HG03095 (cell line): ENCODE measurements around the gene GOLGA8B.
"Not testable (repeated sequence)": the region's sequence is repeated elsewhere in the genome, so short reads cannot be mapped to it uniquely, and the experiment has no call there.

Experiments
- ATAC-seq: cut with Tn5 transposase; IDR thresholded peaks from one replicate; pipeline ENCODE4 v1.9.1; 2021; ENCODE audit warnings: moderate library complexity; ENCODE audit not compliant: unreplicated experiment

GOLGA8B gene

DNA sequence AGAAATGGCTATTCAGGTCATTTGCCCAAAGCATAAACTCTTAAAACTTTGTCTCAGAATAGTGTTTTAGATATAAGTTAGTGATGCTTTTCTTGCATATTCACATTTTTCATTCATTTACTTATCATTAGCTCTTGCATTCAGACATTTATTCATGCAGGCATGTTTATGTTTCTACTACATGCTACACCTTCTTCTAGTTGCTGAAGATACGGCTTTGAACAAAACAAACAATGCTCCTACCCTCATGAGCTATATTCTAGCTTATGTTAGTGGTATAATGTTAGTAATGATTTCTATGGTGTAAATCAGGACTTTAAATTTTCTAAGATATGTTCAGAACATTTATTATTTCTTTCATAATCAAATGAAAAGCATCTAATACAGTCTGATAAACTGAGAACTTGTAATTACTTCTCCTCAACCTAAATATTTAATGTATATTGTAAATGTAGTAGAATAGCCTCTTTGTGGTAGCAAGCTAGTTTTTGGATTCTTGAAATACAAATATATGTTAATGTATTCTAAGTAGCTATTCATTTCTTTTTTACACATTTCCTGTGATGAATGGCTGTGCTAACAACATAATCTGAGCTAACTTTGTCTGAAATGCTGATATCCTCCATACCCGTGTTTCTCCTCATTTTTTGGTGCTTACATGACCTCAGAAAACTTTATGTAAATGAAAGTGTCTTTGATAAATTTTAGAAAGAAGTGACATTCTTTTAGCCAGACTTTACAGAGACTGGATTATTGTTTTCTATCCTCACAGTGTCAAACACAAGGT lies 15.5 kb upstream of the GOLGA8B start:
- ATAC-seq: no peak

DNA sequence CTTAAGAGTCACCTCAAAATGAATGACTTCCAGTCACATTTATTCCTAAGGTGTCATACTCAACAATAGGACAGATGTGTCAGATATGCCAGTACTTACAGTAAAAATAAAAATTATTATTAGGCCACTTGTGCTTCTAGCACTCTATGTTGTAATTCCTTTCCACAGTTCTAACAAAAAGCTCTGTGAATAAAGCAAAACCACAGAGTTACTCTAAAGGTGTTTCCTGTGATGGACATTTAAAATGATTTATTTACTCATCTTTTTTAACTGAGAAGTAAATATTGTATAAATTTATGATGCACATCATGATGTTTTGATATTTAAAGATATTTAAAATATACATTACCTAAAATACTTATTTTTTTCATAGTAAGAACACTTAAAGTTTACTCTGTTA lies 13.9 kb upstream of the GOLGA8B start:
- ATAC-seq: no peak

DNA sequence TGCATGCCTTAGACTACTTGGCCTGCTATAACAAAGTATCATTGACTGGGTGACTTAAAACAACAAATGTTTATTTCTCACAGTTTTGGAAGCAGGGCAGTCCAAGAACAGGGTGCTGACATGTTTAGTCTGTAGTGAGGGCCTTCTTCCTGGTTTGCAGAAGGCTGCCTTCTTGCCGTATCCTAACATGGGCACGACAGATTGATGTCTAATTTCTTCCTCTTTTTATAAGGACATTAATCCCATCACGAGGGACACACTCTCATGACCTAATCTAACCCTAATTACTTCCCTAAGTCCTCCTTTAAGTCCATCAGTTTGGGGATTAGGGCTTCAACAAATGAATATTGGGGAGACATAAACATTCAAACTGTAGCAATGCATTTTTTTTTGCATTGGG lies 10.9 kb upstream of the GOLGA8B start:
- no peak for ATAC-seq

DNA sequence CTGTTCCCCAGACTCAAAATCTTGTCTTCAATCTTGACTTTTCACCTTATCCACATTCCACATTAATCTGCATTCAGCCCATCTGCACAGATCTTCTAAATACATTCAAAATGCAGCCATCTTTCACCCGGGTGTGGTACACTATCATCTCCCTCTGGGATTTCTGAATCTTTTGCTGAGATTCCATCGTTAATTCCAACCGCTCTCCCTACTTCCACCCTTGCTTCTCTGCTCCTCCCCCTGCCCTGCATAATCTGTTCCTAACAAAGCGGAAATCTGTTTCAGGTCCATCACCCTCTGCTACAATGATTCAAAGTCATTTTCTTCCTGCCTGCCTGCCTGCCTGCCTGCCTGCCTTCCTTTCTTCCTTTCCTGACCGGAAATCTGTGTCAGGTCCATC lies 7.9 kb upstream of the GOLGA8B start:
- ATAC-seq: no peak

DNA sequence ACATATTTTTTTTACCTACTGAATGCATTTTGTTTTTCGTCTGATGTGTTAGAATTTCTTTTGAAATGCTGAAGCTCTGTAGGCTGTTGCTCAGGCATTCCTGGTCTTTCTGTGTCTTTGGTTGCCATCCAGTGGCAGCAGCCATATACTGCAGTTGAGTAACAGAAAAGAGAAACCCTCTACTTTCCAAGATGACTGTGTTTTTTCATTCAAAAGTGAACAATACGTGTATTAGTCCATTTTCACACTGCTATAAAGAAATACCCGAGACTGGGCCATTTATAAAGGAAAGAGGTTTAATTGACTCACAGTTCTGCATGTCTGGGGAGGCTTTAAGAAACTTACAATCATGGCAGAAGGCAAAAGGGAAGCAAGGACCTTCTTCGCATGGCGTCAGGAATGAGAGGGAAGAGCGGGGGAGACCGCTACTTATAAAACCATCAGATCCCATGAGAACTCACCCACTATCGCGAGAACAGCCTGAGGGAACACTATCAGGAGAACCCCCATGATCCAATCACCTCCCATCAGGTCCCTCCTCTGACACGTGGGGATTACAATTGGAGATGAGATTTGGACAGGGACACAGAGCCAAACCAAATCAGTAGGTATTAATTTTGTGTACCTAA lies 4.7 kb upstream of the GOLGA8B start:
- no peak for ATAC-seq

DNA sequence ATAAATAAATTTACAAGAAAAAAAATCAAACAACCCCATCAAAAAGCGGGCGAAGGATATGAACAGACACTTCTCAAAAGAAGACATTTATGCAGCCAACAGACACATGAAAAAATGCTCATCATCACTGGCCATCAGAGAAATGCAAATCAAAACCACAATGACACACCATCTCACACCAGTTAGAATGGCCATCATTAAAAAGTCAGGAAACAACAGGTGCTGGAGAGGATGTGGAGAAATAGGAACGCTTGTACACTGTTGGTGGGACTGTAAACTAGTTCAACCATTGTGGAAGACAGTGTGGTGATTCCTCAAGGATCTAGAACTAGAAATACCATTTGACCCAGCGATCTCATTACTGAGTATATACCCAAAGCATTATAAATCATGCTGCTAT lies 2.5 kb upstream of the GOLGA8B start:
- ATAC-seq: not testable (repeated sequence)

DNA sequence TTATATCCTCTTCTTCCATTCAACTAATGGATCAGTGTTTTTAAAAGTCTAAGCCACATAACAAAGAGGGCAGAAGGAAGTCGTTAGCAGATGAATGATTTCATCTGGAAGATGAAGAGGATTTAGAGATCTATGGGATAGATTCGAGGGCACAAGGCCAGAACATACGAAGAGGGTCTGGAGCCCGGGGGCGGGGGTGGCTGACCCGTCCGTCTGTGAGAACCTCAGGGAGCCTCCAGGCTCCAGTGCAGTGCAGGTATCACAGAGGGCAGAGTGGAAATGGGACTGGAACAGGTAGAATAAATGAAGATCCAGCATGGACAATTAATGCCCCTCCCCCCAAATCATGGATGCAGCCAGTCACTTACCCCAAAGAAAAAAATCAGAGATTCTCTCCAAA lies 1.5 kb upstream of the GOLGA8B start:
- no peak for ATAC-seq

DNA sequence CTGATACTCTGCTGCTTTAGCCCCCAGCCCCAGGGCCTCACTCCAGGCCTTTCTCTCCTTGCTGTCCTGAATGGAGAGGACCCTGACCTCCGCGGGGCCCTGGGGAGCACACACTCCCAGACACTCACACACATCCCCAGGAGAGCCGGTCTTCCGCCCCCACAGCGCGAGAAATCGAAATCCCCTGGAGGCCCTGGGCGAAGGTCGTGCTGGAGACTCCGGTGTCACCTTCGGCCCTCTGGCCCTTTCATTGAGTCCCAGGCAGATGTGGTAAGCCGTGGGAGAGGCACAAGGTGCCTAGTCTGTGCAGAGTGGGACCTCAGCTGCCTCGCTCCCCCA lies 848 bp upstream of the GOLGA8B start:
- no peak for ATAC-seq

DNA sequence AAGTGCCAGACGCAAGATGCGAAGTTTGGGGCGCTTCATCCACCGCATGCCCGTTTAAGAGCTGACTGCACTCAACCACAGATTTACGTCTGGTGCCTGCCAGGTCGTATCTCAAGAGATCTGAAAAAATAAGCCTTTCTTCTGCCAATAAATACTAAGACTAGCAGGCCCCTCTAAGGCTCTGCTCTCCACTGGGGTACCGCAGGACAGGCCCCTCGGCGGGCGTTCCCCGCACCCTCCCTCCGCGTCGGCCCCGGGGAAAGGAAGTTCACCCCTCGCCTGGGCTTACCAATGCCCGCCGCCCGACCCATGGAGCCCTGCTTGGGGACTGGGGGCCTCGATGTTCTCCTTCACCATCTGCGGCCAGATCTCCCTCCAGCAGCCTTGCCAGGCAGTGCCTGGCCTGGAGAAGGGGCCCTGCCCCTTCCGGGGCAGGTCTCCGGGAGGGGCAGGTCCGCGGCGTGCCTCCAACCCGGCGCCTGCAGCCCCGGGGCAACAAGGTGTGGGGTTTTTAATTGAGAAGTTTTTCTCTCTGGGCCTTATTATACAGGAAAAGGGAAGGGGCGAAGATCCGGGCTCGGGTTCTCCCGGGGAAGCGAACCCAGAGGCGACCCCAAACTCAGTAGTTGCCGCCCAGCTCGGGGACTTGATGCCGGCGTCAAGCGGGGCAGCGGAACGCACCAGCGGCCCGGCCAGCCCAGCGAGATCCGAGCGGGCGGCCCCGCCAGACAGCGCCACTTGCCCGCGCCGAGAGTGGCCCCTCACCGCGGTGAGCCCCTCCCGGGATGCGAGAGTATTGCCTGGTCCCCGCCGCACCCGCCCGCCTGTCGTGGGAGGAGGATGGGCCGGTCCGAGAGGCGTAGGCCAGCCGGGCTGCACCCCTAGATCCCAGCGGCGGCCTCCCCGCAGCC lies 735 bp downstream of the GOLGA8B start:
- peak; percentile 47 for ATAC-seq

DNA sequence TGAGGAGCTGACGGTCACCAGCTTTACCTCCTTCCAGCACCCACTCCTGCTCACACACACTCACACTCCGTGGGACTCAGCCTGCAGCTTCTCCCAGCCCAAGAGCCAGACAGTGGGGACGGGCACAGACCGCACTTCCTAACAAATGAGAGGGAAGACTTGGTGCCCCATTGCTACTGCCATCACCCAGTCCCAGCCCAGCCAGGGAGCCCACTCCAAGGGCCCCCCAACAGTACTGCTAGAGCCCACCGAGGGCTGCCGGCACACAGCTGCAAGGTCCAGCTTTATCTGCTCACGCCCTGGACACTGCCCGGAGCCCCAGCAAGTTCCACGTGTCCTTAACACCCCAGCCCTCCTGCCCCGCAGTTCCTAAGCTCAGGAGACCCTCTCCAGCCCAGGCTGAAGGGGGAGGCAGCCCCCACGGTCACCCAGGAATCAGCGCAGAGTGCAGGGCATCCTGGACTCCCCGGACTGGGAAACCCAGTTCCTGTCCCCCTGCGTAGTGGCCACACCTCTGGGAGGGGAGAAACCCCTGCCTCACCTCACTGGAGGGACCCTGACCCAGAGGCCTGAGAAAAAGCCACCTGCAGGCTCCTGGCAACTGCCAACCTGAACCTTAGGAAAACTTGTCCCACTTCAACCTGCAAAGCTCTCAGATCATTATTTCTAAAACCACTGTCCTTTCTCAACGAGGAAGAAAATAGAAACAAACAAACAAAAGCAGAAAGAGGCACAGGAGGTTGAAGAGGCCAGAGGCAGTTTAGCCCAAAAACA lies 1.6 kb downstream of the GOLGA8B start:
- not testable (repeated sequence) for ATAC-seq

DNA sequence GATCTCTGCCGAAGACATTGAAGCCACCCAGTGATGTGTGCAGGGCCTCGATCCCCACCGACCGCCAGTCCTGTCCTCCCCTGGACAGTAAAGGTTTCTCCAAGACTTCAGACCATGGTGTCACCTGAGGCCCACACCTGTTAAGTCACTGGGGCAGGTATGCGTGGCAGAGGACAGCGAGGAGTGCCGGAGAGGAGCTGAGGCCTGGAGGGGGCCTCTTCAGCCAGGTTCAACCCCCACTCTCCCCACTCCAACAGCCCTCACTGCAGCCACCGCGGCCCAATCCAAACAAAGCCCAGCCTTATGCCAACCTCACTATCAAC lies 2.4 kb downstream of the GOLGA8B start:
- no peak for ATAC-seq

DNA sequence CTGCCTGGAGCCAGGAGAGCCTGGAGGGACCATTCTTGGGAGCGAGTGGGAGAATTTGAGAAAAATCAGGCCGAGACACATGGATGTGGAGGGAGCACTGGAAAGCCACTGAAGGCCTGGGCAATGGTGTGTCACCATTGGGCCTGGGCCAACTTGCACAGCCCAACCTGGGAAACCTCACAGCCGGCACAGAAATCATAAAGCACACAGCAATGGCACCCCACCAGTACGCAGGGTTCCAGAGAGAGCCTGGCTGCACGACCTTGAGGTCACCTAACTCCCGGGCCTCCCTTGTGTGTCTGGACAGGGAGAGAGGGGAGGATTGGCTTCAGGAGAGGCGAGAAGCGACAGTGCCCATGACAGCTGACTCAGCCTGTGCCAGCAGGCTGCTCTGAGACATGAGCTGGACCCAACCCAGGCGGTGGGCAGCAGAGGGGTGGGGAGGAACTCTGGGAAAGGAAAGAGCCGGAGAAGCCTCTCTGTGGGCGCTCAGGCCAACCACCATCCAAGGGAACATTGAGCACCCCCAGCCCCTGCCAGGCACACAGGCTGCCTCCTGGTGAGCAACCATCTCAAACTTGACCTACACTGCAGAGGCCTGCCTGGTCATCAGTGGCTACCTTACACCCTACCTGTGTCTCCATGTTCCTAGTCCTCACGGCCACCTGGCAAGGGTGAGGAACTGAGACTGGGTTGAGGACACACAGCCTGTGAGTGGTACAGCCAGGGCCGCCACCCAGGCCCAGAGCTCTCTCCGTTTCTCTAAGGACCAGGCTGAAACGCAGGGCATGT lies 3.0 kb downstream of the GOLGA8B start:
- not testable (repeated sequence) for ATAC-seq

DNA sequence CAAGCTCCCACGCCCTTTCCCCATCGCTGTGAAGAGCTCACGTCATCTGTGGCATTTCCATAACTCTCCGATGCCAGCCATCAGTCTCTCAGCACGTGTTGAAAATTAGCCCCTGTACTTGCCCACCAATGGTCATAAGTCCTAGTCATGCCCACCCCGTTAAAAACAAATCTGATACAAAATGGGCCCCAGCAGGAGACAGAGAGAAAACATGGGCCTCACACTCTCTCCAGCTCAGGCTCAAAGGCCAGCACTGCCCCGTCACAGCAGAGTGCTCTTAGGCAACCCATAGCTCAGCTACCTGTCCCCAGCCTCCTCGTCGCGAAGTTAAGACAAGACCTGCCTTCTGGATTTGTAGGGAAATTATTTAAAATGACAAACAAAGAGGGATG lies 5.2 kb downstream of the GOLGA8B start:
- ATAC-seq: no peak

DNA sequence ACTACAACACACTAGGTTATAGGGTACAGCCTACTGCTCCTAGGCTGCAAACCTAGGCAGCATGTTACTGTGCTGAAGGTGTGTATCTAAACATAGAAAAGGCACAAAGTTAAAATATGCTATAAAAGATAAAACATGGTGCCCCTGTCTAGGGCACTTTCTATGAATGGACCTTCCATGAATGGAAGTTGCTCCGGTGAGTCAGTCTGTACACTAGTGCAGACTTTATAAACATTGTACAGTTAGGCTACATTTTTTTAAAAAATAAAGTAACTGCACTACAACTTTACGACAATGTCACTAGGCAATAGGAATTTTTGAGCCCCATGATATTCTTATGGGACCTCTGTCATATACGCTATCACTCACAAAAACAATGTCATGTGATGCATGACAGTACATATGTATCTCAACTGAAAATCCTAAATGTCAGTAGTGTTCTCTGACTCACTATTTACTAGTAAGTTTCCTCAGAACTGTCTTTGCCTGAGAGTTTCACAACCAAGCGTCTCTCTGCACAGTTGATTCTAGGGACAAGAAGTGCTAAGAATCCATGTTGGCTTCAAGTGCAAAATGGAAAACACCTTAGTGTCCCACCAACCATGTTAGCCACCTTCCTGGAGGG lies 5.7 kb downstream of the GOLGA8B start:
- ATAC-seq: not testable (repeated sequence)

DNA sequence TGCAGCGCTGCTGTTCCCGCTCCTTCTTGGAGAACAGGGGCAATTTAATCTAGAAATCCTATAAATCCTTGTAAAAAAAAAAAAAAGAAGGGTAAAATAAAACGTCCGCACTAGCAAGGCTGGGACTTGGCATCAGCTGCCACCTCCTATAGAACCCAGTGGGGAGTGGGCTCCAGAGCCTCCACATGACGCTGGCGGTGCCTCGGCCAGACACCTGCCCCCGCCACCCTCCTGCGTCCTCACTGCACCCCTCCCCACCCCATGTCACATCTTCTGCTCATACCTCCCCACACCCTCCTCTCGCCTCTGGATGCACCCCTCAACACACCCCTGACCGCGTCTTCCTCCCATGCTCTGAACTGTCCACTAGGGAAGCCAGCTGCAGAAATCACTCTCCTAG lies 8.4 kb downstream of the GOLGA8B start:
- ATAC-seq: not testable (repeated sequence)

DNA sequence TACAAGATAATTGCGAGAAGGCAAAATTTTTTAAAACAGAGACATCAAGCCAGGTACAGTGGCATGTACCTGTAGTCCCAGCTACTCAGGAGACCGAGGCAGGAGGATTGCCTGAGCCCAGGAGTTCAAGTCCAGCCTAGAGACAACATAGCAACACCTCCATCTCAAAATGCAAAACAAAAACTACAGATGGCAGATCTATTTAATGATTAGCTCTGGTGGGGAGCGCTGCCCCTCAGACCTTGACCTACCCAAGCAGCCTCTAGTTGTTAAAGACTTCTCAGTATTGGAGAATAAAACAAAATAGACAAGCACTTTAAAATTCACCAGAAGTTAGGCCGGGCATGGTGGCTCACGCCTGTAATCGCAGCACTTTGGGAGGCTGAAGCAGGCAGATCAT lies 10.5 kb downstream of the GOLGA8B start:
- ATAC-seq: not testable (repeated sequence)

DNA sequence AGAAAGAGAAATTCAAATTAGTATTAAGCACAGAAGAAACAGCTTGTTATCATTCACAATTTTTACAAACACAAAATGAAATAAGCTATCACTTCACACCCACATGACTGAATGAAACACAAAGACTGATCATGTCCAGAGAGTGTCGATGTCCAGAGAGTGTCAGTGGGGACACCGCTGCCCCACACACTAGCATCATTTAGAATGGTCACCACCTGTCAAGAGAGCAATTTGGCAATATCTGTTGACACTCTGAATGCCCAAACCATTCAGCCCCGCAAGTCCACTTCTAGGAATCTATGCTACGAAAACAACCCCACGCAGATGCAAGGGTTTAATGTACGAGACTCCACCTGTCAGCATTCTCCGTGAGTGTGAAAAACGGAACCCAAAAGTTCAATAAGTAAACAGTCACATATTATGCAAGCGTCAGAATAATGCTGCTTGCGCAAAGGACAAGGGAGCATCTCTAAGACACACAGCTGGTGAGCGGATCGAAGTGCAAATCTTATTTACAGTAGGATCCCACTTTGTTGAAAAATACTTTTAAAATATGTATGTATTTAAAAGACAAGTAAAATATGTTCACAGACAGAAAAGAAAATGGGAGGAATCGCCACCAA lies 11.3 kb downstream of the GOLGA8B start:
- ATAC-seq: not testable (repeated sequence)

DNA sequence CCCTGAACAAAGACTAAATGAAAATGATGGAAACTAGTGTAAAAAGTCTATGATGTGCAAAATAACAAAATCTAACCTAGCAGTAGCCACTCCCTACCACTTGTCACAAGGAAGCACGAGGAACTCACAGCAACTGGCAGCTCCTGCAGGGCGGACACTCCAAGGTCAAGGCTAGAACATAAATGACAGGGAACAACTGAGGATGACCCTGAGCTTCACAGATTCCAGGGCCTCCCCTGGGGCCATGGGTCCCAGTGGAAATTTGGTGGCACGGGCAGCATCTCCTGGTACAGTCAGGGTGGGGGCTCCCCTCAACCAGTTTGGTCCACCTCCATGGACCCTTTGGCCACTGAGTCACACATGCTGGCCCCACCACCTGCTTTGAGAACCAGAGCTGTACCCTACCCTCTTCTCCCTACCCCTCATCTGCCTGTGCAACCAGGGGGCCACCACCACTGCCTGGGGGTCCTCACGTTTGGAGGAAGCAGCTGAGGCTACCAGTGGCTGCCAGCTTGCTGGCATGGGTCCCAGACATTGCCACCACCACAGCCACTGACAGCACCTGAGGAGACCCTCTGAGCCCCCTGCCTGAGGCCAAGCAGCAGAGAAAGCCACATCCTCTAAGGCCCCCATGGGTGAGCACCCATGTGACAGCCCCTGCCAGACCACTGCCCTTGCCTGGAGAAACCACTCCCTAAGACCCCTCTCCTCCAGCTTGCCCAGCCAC lies 13.6 kb downstream of the GOLGA8B start:
- not testable (repeated sequence) for ATAC-seq

DNA sequence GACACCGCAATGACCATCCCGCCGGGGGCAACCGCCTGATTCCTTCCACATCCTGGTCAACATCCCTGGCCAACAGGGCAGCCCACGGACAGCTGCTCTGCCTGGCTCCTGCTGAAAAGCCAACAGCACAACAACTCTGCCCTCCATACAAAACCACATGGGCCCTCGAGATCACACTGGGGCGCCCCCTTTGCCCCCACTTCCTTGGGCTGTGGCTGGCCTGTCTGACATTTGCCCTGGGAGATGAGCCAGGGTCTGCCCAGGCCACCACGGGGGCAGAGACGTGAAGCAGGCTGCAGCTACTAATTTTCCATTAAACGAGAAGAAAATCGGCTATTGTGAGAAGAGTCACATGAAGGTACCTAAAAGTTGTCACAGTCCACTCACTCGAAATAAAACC lies 16.3 kb downstream of the GOLGA8B start:
- ATAC-seq: not testable (repeated sequence)
